CD14-positive monocyte (primary cell): Measurements from ENCODE around the gene MORN5. TPM values are rescaled to one million over a fixed set of nuclear protein-coding genes. Genes with fewer than 3 reads are reported as not detected.
A peak's percentile ranks its signal among the peaks of the same experiment; 100 is the strongest.

Experiments used
- DNase-seq, 3 donors: peaks; one replicate each; pipeline ENCODE4 v3.0.0-alpha.2; 2011 to 2022
- H2AFZ ChIP-seq: 2 replicates; pipeline ENCODE4 v1.6.0; 2012; ENCODE audit warnings: mild to moderate bottlenecking, low read depth, low read length, inconsistent platforms; ENCODE audit not compliant: insufficient read depth, poor library complexity, severe bottlenecking
- H3K27ac ChIP-seq, 2 donors: 1 replicate in 1 of 2; 2 replicates in 1 of 2; pipeline ENCODE4 v1.5.1; 2012 to 2013; ENCODE audit warnings: low read length in 2 of 2, control low read depth in 1 of 2, inconsistent platforms in 1 of 2, low read depth in 1 of 2, mild to moderate bottlenecking in 1 of 2
- H3K27me3 ChIP-seq, 2 donors: one replicate each; pipeline versions ENCODE4 v1.6.0 to v1.6.1; 2011 to 2013; ENCODE audit warnings: low read length in 2 of 2; ENCODE audit not compliant: control insufficient read depth in 2 of 2, insufficient read depth in 2 of 2
- H3K36me3 ChIP-seq, 2 donors: replicated peaks in 1 of 2; 1 replicate in 1 of 2; 2 replicates in 1 of 2; pipeline versions ENCODE4 v1.5.1 to v1.6.1; 2012 to 2013; ENCODE audit warnings: low read length in 2 of 2, control low read depth in 1 of 2, inconsistent platforms in 1 of 2, mild to moderate bottlenecking in 1 of 2; ENCODE audit not compliant: insufficient read depth in 2 of 2, control insufficient read depth in 1 of 2
- H3K4me1 ChIP-seq, 2 donors: 1 replicate in 1 of 2; 2 replicates in 1 of 2; pipeline versions ENCODE4 v1.5.1 to v1.6.1; 2012 to 2013; ENCODE audit warnings: low read length in 2 of 2, control low read depth in 1 of 2, inconsistent platforms in 1 of 2, mild to moderate bottlenecking in 1 of 2, moderate library complexity in 1 of 2; ENCODE audit not compliant: insufficient read depth in 2 of 2, control insufficient read depth in 1 of 2
- H3K4me2 ChIP-seq: replicated peaks from 2 replicates; pipeline ENCODE3; 2012; ENCODE audit warnings: low read length, moderate library complexity, mild to moderate bottlenecking; ENCODE audit not compliant: poor library complexity, severe bottlenecking; ENCODE audit errors: extremely low read depth
- H3K4me3 ChIP-seq, 3 experiments: fragments of 200-600 bp in 1 of 3; sonication (generic) in 1 of 3; replicated peaks in 1 of 3; 1 replicate in 2 of 3; 2 replicates in 1 of 3; pipeline ENCODE4 v1.5.1; 2011 to 2013; ENCODE audit warnings: low read length in 3 of 3, mild to moderate bottlenecking in 3 of 3, control low read depth in 2 of 3, low read depth in 2 of 3, inconsistent platforms in 1 of 3, moderate library complexity in 1 of 3
- H3K79me2 ChIP-seq: 2 replicates; pipeline ENCODE4 v1.6.0; 2012; ENCODE audit warnings: mild to moderate bottlenecking, control low read depth, inconsistent platforms, low read length, moderate library complexity; ENCODE audit not compliant: insufficient read depth
- H3K9ac ChIP-seq: 2 replicates; pipeline ENCODE4 v1.6.0; 2017; ENCODE audit warnings: low read length, mild to moderate bottlenecking; ENCODE audit not compliant: insufficient read depth, poor library complexity, severe bottlenecking
- H3K9me3 ChIP-seq, 2 donors: replicated peaks in 1 of 2; 1 replicate in 1 of 2; 2 replicates in 1 of 2; pipeline versions ENCODE4 v1.5.1 to v1.6.1; 2012 to 2013; ENCODE audit warnings: low read length in 2 of 2, control low read depth in 1 of 2; ENCODE audit not compliant: control insufficient read depth in 1 of 2, insufficient read depth in 1 of 2
- H4K20me1 ChIP-seq: 2 replicates; pipeline ENCODE4 v1.6.0; 2012; ENCODE audit warnings: mild to moderate bottlenecking, low read length, control low read depth, moderate library complexity; ENCODE audit not compliant: insufficient read depth
- H3K27ac Mint-ChIP-seq, 7 donors: one replicate each; pipeline ENCODE4 v1.8.0; 2020; ENCODE audit warnings: mild to moderate bottlenecking in 7 of 7, mixed read lengths in 7 of 7, moderate library complexity in 6 of 7, inconsistent platforms in 2 of 7
- H3K27me3 Mint-ChIP-seq, 3 donors: one replicate each; pipeline ENCODE4 v1.8.0; 2021 to 2022; ENCODE audit warnings: low read depth in 3 of 3, mild to moderate bottlenecking in 3 of 3, mixed read lengths in 3 of 3, moderate library complexity in 3 of 3, inconsistent platforms in 1 of 3
- H3K36me3 Mint-ChIP-seq, 2 donors: one replicate each; pipeline ENCODE4 v1.8.0; 2020; ENCODE audit warnings: mixed read lengths in 2 of 2, inconsistent platforms in 1 of 2, mild to moderate bottlenecking in 1 of 2
- H3K4me1 Mint-ChIP-seq: one replicate; pipeline ENCODE4 v1.8.0; 2020; ENCODE audit warnings: mild to moderate bottlenecking, mixed read lengths
- H3K4me3 Mint-ChIP-seq, 2 donors: one replicate each; pipeline ENCODE4 v1.8.0; 2020; ENCODE audit warnings: mild to moderate bottlenecking in 2 of 2, mixed read lengths in 2 of 2, moderate library complexity in 1 of 2
- H3K9me3 Mint-ChIP-seq, 7 donors: one replicate each; pipeline ENCODE4 v1.8.0; 2020 to 2022; ENCODE audit warnings: mixed read lengths in 7 of 7, mild to moderate bottlenecking in 6 of 7, moderate library complexity in 6 of 7, inconsistent platforms in 2 of 7
- WGBS: methylation state at CpG from one replicate; pipeline ENCODE4 v1.1.5; 2013; ENCODE audit warnings: missing lambda C conversion rate; ENCODE audit not compliant: insufficient coverage; 5-methylcytosine and 5-hydroxymethylcytosine counted together
- intact Hi-C, 2 donors: fragments of 100-400 bp; cut with micrococcal nuclease; formaldehyde crosslinking; loops; one replicate each; pipeline versions ENCODE4 v1.15.0 to v1.15.1; 2023
- polyA plus RNA-seq, 3 donors: library from polyadenylated mRNA; depleted of rRNA in 1 of 3; unstranded in 2 of 3; stranded (reverse) in 1 of 3; fragments of 300-500 nt in 2 of 3; fragments of >200 nt in 1 of 3; fragmentation: Illumina TruSeq in 2 of 3; gene quantifications; 1 replicate in 2 of 3; 2 replicates in 1 of 3; pipeline ENCODE4 v1.2.3, GENCODE V29; 2012 to 2021
- TF ChIP-seq, protein P1 (sequence below): fragments of 200-600 bp; IDR thresholded peaks from one replicate; pipeline ENCODE4 v1.8.0; 2022; ENCODE audit warnings: antibody characterized with exemption, mild to moderate bottlenecking

MORN5 gene
- polyA plus RNA-seq, 3 donors = not detected

DNA sequence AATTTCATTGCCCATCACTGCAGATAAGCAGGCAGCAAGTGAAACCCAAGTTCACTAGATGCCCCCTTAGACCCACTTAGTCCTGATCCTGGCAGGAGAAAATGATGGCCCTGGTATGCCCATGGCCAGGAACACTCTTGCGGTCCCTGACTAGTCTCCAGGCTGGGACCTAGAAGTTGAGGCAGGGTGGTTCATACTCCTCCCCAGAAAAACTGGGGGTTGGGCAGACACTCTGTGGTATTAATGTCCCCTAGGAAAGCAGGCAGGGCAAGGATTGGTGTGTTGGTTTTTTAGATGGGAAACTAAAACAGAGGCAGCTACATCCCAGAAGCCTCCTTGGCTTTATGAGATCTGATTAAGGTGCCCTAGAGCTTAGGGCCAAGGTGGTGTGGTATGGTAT, 56.0 kb downstream of the MORN5 start:
- Histone ChIP-seq H3K27ac (no peak overlapping the region), H3K36me3 (no peaks in the 10 kb centered on the region), H3K79me2 (no peaks in the 10 kb centered on the region), H3K27me3 (peaks cover 61 to 86% of the 10 kb centered on the region in 2 donors), H3K4me3 (no peak overlapping the region), H3K9ac (no peak overlapping the region), H4K20me1 (no peaks in the 10 kb centered on the region), H3K4me1 (peaks cover 17 to 23% of the 10 kb centered on the region in 2 donors), H2AFZ (no peak overlapping the region), H3K9me3 (peaks cover 0 to 50% of the 10 kb centered on the region in 2 donors), H3K4me2 (no peak overlapping the region)
- DNase-seq = no peak
- TF ChIP-seq, protein P1, sequence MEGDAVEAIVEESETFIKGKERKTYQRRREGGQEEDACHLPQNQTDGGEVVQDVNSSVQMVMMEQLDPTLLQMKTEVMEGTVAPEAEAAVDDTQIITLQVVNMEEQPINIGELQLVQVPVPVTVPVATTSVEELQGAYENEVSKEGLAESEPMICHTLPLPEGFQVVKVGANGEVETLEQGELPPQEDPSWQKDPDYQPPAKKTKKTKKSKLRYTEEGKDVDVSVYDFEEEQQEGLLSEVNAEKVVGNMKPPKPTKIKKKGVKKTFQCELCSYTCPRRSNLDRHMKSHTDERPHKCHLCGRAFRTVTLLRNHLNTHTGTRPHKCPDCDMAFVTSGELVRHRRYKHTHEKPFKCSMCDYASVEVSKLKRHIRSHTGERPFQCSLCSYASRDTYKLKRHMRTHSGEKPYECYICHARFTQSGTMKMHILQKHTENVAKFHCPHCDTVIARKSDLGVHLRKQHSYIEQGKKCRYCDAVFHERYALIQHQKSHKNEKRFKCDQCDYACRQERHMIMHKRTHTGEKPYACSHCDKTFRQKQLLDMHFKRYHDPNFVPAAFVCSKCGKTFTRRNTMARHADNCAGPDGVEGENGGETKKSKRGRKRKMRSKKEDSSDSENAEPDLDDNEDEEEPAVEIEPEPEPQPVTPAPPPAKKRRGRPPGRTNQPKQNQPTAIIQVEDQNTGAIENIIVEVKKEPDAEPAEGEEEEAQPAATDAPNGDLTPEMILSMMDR = no peak
- Mint-ChIP-seq H3K9me3 (peaks cover 0 to 27% (median 11%) of the 10 kb centered on the region in 7 donors), H3K27ac (no peak overlapping the region), H3K27me3 (peaks cover 86 to 92% (median 88%) of the 10 kb centered on the region in 3 donors), H3K4me3 (peak overlapping the region in 1 of 2 donors; percentile 42), H3K4me1 (peaks cover 38% of the 10 kb centered on the region), H3K36me3 (peaks cover 0 to 11% of the 10 kb centered on the region in 2 donors)
- WGBS = no CpG with 5 or more reads among the region's 1 CpG
- intact Hi-C loops = no loop called here

DNA sequence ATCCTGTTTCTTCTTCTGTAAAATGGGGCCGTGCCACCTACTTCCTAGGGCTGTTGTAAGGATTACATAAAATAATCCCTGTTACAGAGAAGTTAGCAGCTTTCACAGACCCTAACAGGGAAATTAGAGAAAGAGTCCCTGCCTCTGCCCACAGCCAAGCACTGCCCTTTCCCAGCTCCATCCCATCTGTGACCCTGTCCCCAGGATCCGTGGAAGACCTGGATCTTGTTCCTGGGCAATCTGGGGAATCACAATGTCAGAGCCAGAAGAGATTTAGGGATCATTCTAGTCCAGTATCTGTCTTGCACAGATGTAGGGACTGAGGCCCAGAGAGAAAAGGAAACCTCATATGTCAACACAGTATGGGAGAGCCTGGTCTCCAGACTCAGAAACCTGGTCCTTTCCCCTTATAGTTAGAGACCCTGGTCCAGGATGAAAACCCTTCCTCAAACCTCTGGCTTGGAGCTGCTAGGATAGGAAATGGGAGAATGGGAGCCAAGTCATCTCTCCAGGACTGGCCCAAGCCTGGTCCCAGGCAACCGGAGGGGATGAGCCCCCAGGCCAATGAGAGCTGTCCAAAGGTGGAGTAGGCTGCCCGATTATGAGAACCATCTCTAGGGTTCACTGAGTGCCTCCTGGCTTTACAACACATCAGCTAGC, 56.6 kb downstream of the MORN5 start:
- Mint-ChIP-seq H3K9me3 (peaks cover 0 to 27% (median 11%) of the 10 kb centered on the region in 7 donors), H3K4me1 (peaks cover 38% of the 10 kb centered on the region), H3K27ac (no peak overlapping the region), H3K27me3 (peaks cover 92 to 98% (median 93%) of the 10 kb centered on the region in 3 donors), H3K36me3 (peaks cover 0 to 11% of the 10 kb centered on the region in 2 donors), H3K4me3 (peak overlapping the region in 1 of 2 donors; percentile 39)
- no peak overlapping the region for H3K9ac ChIP-seq
- TF ChIP-seq, protein P1 = no peak
- no peak overlapping the region for H3K4me2 ChIP-seq
- H3K4me3 ChIP-seq = no peak overlapping the region
- no peaks in the 10 kb centered on the region for H3K79me2 ChIP-seq
- H3K36me3 ChIP-seq = no peaks in the 10 kb centered on the region
- no CpG with 5 or more reads among the region's 4 CpGs for WGBS
- no peak for DNase-seq
- H2AFZ ChIP-seq = no peak overlapping the region
- intact Hi-C loops = no loop called here
- peaks cover 0 to 56% of the 10 kb centered on the region in 2 donors for H3K9me3 ChIP-seq
- peaks cover 17 to 23% of the 10 kb centered on the region in 2 donors for H3K4me1 ChIP-seq
- H3K27me3 ChIP-seq = peaks cover 67 to 93% of the 10 kb centered on the region in 2 donors
- no peaks in the 10 kb centered on the region for H4K20me1 ChIP-seq
- H3K27ac ChIP-seq = no peak overlapping the region
